Prostate gland (tissue), 2 donors: ENCODE results near the gene SUMF1. TPM values are rescaled to one million over a fixed set of nuclear protein-coding genes. Genes with fewer than 3 reads are reported as not detected.

Experiments used
- DNase-seq: peaks from one replicate; pipeline ENCODE4 v3.0.0-alpha.2; 2019; ENCODE audit warnings: low spot score
- H3K27ac ChIP-seq, 2 donors: fragments of 200-600 bp; sonication (generic); 2 replicates each; pipeline ENCODE4 v1.5.1; 2017 to 2019
- H3K27me3 ChIP-seq: fragments of 200-600 bp; sonication (generic); replicated peaks from 2 replicates; pipeline ENCODE4 v1.5.1; 2019; ENCODE audit not compliant: insufficient read depth
- H3K36me3 ChIP-seq, 2 donors: fragments of 200-600 bp; sonication (generic); 1 replicate in 1 of 2; 2 replicates in 1 of 2; pipeline versions ENCODE4 v1.5.1 to v1.8.1; 2017 to 2019
- H3K4me1 ChIP-seq: fragments of 200-600 bp; sonication (generic); replicated peaks from 2 replicates; pipeline ENCODE4 v1.5.1; 2019
- H3K4me3 ChIP-seq, 2 donors: fragments of 200-600 bp; sonication (generic); 2 replicates each; pipeline ENCODE4 v1.5.1; 2017 to 2019
- H3K9me3 ChIP-seq: fragments of 200-600 bp; sonication (generic); 2 replicates; pipeline ENCODE4 v1.5.1; 2017
- POLR2A ChIP-seq: fragments of 450-650 bp; IDR thresholded peaks from one replicate; pipeline ENCODE4 v1.6.1; 2016; ENCODE audit warnings: antibody characterized with exemption, mild to moderate bottlenecking
- POLR2AphosphoS5 ChIP-seq: sonication (generic); formaldehyde crosslinking; IDR thresholded peaks from one replicate; pipeline ENCODE4 v1.6.1; 2017; ENCODE audit warnings: antibody characterized with exemption
- WGBS: methylation state at CpG from one replicate; pipeline ENCODE4 v1.1.5; 2018; 5-methylcytosine and 5-hydroxymethylcytosine counted together
- intact Hi-C: fragments of 100-400 bp; cut with DNase I; formaldehyde crosslinking; loops from one replicate; pipeline ENCODE4 v1.14.2; 2022
- total RNA-seq, 2 donors: library from RNA; depleted of rRNA; stranded (reverse); fragments of >200 nt; gene quantifications; one replicate each; pipeline ENCODE4 v1.1.0, GENCODE V29; 2016
- TF ChIP-seq, protein P1 (sequence below), 4 experiments: fragments of 200-600 bp in 2 of 4; fragments of 450-650 bp in 2 of 4; sonication (generic) in 2 of 4; IDR thresholded peaks; 1 replicate in 3 of 4; 2 replicates in 1 of 4; pipeline ENCODE4 v1.5.1; 2016 to 2019; ENCODE audit warnings: antibody characterized with exemption in 4 of 4, mild to moderate bottlenecking in 2 of 4, moderate library complexity in 2 of 4

The SUMF1 gene
- total RNA-seq, 2 donors from 2014 or later = 58.5 to 59.1 TPM

- 91% methylated on average over 4 of the region's 4 CpGs for whole genome bisulfite sequencing
- no peaks in the 10 kb centered on the region for H3K36me3 ChIP-seq
- no peak overlapping the region for H3K4me3 ChIP-seq
- intact Hi-C loops = no loop called here
- no peak for DNase-seq
- no peaks in the 10 kb centered on the region for H3K27me3 ChIP-seq
- H3K4me1 ChIP-seq = peaks cover 3% of the 10 kb centered on the region
- no peak for TF ChIP-seq POLR2AphosphoS5
- TF ChIP-seq, protein P1, sequence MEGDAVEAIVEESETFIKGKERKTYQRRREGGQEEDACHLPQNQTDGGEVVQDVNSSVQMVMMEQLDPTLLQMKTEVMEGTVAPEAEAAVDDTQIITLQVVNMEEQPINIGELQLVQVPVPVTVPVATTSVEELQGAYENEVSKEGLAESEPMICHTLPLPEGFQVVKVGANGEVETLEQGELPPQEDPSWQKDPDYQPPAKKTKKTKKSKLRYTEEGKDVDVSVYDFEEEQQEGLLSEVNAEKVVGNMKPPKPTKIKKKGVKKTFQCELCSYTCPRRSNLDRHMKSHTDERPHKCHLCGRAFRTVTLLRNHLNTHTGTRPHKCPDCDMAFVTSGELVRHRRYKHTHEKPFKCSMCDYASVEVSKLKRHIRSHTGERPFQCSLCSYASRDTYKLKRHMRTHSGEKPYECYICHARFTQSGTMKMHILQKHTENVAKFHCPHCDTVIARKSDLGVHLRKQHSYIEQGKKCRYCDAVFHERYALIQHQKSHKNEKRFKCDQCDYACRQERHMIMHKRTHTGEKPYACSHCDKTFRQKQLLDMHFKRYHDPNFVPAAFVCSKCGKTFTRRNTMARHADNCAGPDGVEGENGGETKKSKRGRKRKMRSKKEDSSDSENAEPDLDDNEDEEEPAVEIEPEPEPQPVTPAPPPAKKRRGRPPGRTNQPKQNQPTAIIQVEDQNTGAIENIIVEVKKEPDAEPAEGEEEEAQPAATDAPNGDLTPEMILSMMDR (IDR thresholded peaks at IDR 0.05) = no peak
- no peak overlapping the region for H3K27ac ChIP-seq
- H3K9me3 ChIP-seq = no peaks in the 10 kb centered on the region
Measured at GRCh38 chr3:4418156-4418555, 48.9 kb downstream of the SUMF1 start.

- Histone ChIP-seq H3K9me3 (no peaks in the 10 kb centered on the region), H3K27me3 (no peaks in the 10 kb centered on the region), H3K4me1 (peaks cover 3% of the 10 kb centered on the region), H3K27ac (peak overlapping the region in 1 of 2 donors; percentile 61), H3K4me3 (no peak overlapping the region), H3K36me3 (no peaks in the 10 kb centered on the region)
- 38% methylated on average over 1 of the region's 1 CpG for WGBS
- DNase-seq = peak; percentile 18
- intact Hi-C loops = no loop called here
- TF ChIP-seq POLR2A (no peak), POLR2AphosphoS5 (no peak)
- TF ChIP-seq, protein P1 (IDR thresholded peaks at IDR 0.05) = no peak
Measured at GRCh38 chr3:4417449-4417848, 49.6 kb downstream of the SUMF1 start.

- 31% methylated on average over 6 of the region's 6 CpGs for WGBS
- H3K9me3 ChIP-seq = no peaks in the 10 kb centered on the region
- H3K36me3 ChIP-seq = no peaks in the 10 kb centered on the region
- intact Hi-C loops = no loop called here
- peak; percentile 77 for TF ChIP-seq POLR2AphosphoS5
- TF ChIP-seq, protein P1 (IDR thresholded peaks at IDR 0.05) = no peak
- TF ChIP-seq POLR2A = no peak
- peak overlapping the region in 1 of 2 donors; percentile 61 for H3K27ac ChIP-seq
- H3K27me3 ChIP-seq = no peaks in the 10 kb centered on the region
- no peak overlapping the region for H3K4me3 ChIP-seq
- DNase-seq = peak; percentile 80
- peaks cover 3% of the 10 kb centered on the region for H3K4me1 ChIP-seq
Measured at GRCh38 chr3:4416961-4417360, 50.1 kb downstream of the SUMF1 start.

DNA sequence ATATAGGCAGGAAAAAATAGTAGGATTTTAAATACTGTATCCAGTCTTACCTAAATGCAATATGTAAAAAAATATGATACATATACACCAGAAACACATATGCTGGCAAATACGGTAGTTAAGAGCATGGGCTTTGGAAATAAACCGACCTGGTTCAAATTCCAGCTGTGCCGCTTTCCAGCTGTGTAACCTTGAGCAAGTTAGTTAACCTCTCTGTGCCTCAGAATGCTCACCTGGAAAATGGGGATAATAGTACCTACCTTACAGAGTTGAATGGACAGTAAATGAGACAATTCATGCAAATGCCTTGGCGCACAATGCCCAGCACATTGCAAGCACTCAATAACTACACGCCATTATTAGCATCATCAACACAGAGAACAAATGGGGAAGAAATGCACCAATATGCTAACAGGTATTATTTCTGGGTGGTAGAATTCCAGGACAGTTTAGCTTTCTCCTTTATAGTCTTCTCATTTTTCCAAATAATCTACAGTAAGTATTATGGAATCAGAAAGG is 50.6 kb downstream of the SUMF1 start:
- TF ChIP-seq POLR2A = no peak
- H3K27me3 ChIP-seq = no peaks in the 10 kb centered on the region
- intact Hi-C loops = no loop called here
- H3K4me1 ChIP-seq = peaks cover 3% of the 10 kb centered on the region
- 73% methylated on average over 5 of the region's 5 CpGs for WGBS
- H3K4me3 ChIP-seq = no peak overlapping the region
- no peaks in the 10 kb centered on the region for H3K9me3 ChIP-seq
- no peak for DNase-seq
- H3K36me3 ChIP-seq = no peaks in the 10 kb centered on the region
- peak overlapping the region in 1 of 2 donors; percentile 61 for H3K27ac ChIP-seq

GRCh38 chr3:4413467-4413866 is 53.6 kb downstream of the SUMF1 start:
- H3K9me3 ChIP-seq = no peaks in the 10 kb centered on the region
- 79% methylated on average over 1 of the region's 1 CpG for WGBS
- DNase-seq = no peak
- H3K27ac ChIP-seq = no peak overlapping the region
- H3K27me3 ChIP-seq = no peaks in the 10 kb centered on the region
- no peaks in the 10 kb centered on the region for H3K36me3 ChIP-seq
- TF ChIP-seq, protein P1 (IDR thresholded peaks at IDR 0.05) = no peak
- no peak for TF ChIP-seq POLR2A
- TF ChIP-seq POLR2AphosphoS5 = no peak
- intact Hi-C loops = no loop called here
- no peak overlapping the region for H3K4me3 ChIP-seq
- H3K4me1 ChIP-seq = peaks cover 3% of the 10 kb centered on the region
